Measurements from ENCODE around the gene NT5C3B.
A peak's percentile ranks its signal among the peaks of the same experiment; 100 is the strongest.

NT5C3B gene

DNA sequence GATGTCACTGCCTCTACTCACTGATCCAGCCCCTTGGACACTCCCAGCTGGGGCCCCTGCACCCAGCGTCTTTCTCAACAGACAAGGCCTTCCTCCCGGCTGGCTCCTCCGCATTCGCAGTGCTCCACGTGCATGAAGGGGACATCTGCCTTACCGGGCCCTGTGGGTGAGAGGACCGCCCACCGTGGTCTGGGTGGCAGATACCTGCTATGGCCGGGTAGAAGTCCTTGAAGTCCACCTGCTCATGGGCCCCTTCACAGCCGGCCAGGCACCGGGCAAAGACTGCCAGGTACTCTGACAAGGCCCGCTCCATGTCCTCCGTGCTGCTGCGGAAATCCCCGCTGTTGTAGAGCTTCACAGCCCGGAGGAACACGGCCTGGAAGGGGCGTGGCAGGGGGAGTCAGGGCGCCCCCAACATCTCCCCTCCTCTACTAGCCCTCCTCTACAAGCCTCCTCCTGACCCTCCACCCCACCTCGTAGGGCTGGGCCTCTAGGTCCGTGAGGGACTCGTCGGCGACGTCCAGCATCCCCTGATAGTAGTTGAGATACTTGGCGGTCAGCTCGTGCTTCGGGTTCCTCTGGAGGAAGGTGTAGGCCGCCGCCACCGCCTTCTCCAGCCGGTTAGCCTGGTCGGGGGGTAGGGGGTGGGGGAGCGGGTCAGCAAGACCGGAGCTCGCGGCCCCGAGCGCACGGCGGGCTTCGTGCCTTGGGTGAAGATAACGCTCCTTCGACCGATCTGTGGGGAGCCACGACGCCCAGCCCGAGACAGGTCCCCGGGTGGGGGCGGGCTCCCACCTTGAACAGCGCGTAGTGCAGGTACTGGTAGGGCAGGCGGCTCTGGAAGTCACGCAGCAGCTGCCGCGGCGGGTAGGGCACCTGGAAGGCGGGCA is 25.1 kb downstream of the NT5C3B start:
- no peak for DNase-seq (ENCODE audit: low read depth)

DNA sequence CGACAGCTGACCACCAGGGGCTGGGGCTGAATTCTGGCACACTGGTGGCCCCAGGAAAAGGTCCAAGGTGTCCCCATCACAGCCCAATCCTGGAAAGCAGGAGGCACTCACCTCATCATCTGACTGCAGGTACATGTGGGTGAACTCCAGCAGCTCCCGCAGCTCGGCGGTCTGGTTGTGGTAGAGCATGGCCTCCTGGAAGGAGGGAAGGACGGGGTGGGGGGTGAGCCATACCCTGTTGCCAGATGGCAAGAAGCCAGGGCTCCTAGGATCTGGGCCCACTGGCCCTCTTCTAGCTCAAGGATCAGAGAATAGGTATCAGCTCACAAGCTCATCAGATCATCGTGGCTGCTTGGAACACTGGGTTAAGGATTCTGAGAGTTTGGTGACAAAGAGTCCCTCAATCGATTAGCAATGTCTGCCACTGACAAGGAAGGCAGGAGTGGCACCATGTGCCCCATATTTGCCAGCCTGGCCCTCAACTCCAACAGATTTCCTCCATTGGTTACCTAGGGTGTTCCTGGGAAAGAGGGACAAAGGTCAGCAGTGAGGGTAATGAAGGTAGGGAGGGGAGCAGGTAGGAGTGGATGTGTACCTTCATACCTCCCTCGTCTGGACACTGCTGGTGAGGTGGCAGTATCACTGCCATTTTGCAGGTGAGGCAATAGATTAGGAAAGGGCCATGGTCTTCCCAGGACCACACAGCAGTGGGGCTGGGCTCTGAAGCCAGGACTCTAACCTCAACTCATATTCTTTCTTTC is 29.2 kb downstream of the NT5C3B start:
- DNase-seq (ENCODE audit: low read depth): no peak

DNA sequence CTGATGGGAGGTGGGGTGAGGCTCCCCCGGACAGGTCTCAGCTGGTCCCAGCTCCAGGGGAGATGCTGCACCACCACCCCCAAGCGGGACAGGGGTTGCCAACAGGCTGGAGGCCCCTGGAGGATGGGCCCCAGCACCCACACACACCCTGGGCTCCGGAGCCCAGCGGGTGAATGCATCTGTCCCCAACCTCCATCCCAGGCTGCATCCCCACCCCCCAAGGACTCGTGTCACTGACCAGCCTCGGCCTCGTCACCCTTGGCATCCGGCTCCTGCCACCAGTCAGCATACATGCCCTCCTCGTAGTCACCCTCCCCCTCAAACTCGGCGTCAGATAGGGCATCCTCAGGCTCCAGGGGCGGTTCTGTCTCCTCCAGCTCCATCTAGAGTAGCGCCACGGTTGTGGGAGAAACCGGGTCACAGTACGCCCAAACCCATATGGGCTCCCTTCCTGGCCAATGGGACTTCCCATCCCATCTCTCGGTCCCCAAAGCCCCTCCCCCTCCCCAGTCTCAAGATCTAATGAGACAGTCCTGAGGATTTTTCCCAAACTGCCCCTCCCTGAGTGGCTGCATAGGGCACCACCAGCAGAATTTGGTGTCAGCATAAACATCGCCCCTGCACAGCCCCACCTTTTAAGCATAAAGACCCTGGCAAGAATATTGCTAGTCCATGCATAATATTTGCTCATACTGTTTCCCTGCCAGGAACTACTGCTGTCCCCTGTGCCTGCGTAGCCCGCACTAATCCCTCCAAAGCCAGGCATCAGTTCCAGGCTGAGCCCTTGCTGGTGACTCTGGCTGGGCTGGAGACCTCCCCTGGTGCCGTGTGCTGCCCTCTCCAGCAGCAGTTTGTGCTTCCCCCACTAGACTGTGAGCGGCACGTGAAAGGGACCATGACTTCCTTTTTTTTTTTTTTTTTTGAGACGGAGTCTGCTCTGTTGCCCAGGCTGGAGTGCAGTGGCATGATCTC is 32.7 kb downstream of the NT5C3B start:
- no peak for DNase-seq (ENCODE audit: low read depth)

DNA sequence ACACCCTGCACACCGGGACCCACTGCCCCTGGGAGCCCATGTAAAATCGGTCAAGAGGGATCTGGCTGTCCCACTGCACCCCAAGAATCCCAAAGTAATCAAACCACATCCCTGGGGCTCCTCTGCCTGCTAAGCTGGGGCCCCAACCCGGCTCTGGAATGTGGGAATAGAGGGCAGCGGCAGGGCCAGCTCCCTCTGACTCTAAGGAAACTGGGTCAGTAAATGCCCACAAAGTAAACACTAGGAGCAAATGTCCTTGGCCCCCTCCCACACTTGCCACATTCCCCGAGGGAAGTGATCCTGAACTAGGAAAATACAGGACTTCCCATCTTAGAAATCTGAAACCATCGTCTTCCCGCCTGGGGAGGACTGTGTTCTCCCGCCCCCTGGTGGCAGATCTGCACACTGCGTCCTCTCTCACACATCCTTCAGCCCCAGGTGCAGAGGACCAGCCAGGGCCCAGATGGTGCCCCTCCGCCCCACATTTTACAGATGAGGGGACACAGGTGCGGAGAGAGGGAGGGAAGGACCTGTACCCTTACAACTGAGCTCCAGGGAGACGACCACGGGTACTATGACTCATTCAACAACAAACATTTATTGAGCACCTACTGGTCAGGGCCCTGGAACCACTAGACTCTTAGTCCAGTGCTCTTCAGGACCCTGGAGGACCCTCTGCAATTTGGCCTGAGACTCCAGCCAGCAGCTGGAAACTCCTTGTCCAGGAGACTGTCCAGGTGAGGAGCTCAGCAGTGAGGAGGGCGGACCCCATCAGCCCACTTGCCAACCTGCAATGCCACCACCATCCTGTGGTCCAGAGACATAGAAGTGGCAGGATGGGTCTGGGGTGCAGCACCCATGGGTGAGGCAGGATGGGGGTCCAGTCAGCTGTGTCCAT is 34.4 kb downstream of the NT5C3B start:
- peak; percentile 64 for DNase-seq (ENCODE audit: low read depth)

DNA sequence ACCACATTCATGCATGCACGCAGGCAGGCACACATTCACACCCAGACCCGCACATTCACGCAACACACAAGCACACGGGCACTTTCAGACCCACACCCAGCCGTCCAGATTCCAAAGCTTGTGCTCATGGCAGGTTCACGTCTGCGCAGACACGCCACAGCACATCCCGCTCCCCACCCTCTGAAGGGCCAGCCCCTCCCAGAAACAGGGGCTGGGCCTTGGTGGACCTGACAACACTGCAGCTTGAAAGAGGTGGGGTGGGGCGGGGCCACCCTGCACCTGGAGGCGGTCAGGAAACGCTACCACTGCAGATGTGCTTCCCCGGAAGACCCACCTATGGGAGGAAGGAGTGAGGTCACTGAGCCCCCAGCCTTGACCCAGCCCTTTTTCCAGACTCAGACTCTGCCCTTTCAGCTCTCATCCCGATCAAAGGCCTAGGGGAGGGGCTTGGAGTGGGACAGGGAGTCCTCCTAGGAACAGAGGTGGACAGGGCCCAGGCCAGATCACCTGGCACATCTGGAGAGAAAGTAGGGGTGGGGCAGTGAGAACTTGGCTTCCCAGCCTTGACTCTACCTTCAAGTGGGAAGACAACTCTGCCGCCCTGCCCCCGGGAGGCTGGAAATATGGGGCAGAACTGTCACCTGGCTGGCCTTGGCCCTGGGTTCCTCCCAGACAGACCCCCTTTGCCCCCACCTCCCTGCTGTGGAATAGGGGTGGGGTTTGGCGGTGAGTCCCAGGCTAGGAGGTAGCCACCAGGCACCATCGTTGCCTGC is 35.2 kb downstream of the NT5C3B start:
- no peak for DNase-seq (ENCODE audit: low read depth)

DNA sequence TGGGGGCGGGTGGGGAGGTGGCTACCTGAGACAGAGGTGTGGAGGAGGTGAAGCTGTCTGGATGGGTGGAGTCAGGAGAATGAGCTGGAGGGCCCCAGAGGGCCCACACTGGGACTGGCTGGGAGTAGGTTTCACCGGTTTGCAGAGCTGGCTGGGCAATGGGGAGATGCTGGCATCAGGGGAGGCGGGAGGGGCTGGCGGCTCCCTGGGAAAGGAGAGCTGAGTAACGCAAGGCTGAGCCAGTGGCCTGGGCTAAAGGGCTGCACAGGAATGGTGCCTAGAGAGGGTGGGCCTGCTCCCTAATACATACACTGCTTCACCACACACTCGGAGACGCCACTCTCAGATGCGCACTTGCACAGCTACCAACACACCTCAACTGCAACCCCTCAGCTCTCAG is 36.7 kb downstream of the NT5C3B start:
- DNase-seq (ENCODE audit: low read depth): no peak

DNA sequence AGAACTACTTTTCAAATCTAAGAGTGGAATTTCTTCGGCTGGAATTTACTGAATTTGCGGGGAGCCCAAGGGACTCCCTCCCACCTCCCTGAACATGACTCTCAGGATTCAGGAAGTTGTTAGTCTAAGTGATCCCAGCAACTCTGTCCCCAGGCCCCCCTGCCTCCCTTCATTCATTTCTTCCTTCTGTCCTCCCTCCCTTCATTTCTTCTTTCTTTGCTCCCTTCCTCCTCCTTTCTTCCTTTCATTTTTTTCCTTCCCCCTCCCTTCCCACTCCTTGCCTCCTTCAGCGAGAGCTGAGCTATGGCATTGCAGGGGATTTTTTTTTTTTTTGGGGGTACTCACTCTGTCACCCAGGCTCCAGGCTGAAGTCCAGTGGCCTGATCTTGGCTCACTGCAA is 38.7 kb downstream of the NT5C3B start:
- no peak for DNase-seq (ENCODE audit: low read depth)

DNA sequence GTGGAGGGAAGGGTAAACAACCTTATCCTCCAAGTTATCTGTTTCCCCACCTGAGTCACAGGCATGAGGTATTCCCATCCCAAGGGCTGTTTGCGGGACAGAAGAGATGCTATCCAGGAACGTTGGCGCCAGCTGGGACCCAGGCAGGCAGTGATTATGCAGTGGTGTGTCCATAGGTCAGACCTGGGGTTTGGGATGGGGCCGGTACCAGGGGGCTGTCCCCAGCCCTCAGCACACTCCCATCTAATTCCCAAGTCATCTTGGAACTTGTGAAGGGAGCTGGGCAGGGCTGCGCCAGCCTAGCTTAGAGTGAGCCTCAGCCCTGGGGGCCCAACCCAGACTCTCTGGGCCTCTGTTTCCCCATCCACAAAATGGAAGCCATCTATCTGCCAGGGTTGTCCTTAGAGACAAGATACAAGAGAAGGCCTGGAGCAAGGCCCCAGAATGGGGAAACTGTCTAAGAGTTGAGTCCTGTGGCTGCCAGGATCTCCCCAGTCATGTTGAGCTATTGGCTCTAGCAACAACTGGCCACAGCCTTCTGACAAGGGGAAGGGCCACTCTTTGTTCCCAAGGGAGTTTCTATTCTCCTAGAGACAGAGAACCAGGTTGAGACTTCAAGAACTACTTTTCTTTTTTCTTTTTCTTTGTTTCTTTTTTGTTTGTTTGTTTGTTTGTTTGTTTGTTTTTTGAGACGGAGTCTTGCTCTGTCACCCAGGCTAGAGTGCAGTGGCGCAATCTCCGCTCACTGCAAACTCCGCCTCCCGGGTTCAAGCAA is 39.7 kb downstream of the NT5C3B start:
- DNase-seq (ENCODE audit: low read depth): no peak

DNA sequence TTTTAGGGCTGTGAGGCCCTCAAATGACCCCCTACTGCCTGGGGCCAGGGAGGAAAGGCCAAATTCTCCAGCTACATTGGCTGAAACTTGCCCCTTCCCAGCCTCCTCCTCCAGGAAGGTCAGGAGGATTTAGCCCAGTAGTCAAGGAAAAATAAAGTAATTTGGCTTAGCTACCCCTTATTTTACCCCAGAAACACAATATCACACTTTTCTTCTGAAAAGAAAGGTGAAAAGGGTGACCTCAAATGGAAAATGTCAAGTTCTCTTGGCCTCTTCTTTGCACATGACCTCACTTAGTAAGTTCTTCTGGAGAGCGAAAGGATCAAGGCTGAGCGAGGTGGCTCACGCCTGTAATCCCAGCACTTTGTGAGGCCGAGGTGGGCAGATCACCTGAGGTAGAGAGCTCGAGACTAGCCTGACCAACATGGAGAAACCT is 41.5 kb downstream of the NT5C3B start:
- DNase-seq (ENCODE audit: low read depth): no peak

DNA sequence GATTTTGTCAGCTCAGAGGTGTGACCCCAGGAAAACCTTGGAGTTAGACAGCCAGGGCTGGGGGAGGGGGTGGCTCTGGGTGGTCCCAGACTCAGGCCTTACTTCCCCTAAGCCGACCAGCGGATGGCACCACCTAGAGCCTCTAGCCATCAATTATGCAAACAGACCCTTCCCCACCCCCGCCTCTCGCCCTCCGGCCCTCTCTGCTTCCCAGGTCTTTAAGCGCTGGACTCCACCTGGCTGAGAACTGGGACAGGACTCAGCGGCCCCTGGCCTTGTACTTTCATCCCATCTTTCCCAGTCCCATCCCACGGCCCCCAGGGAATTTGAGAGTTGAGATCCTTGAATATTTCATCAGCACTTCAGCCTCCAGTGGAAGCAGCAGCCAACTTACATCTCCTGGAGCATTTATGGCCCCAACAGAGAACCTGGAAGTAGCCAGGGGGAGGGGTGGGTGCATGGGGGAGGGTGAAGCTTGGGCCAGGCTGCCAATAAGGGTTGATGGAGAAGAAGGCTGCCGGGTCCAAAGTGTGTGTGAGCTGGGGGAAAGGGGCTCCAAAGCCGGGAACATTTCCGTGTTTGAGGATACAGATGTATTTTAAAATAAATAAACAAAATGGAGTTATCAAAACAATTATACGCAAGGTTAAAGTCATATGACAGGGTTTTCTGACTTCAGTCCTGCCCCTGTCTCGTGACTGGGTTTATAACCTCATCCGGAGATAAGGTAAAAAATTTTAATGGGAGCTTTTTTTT is 42.1 kb downstream of the NT5C3B start:
- DNase-seq (ENCODE audit: low read depth): no peak

DNA sequence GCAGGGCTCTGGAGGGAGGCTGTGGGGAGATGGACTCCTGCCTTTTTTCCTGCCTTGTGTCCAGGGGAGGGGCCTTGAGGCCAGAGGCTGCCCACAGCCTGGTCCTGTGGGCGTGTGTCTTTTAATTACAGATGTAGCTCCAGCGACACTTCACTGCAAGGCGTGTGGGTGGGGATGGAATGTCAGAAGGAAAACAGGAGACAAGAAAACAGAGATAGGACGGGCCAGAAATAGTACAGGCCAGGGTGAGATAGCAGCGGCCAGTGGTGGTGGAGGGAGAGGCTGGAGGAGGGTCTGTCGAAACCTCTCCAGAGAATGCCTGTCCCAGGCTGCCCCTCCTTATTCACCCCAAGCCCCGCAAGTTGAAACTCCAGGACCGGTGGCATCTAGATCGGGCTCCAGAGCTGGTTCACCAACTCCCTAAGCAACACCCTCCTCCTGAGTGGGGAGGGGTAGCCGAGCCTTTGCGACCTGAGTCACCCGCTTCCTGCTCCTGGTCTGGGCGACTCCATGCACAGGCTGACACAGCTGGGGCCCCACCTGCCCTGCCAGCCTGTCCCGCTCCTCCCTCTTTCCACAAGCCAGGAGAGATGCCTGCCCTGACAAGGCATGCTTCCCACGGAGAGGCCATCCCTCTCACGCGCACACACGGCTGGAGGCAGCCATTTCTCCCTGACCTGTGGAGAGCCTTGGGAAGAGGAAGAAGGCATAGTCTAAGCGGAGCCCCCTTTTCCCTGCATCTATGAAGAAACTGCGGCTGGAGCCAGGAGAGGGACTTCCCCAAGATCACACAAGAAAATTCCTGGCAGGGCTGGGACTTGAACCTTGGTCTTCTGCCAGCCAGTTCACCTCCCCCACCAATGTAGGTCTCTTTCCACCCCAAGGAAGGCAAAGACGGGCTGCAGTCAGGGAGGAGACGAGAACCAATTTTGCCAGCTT is 42.9 kb downstream of the NT5C3B start:
- DNase-seq (ENCODE audit: low read depth): no peak

DNA sequence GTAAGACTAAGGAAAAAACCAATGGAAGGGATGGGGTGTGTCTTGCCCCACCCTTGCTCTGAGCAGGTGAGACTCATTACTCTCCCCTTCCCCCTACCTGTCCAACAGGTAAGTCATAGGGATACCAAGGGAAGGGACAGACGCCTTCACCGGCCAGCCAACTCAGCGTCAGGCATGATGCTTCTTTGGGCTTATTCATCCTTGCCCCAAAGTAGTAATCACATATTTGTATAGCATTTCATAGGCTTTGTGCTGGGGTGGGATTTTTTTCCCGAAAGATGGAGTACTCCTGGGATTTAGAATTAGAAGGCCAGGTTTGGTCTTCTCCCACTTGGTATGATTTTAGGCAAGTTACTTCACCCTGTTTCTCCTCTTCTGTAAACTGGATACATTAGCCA is 49.0 kb downstream of the NT5C3B start:
- DNase-seq (ENCODE audit: low read depth): no peak

DNA sequence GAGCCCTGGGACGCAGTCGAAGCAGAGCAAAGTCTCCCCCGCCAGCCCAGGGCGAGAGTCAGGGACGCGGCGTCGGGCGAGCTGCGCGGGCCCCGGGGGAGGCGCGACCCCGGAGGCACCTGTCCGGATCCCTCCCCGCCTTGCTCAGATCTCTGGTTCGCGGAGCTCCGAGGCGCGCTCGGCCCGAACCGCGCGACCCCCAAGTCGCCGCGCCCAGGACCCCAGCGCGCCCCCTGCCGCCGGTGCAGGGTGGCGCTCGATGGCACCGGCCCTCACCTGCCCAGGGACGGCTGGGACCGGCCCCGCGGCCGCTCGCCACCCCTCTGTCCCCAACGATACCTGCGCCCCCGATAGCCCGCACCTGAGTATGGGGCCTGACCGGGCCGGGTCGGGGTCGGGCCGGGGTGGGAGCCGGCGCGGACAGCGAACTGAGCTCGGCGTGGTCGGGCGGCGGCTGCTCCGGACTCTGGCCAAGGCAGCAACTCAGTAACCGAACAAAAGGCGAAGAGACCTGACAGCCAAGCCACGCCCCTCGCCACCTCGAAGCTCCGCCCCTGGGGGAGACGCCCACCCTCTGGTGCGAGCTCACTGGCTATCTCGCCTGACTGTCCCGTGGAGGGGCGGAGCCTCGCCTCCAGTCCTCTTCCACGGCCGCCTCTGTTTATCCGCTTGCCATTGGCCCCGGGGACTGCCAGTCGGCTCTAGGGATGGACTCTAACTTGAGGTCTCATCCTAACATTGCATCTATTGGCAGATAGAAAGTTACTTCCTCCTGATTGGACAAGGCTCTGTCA is 49.6 kb downstream of the NT5C3B start, which contains the start of gene JUP:
Gene JUP (minus strand): TSS at position 485 of the 794 bp plus-strand sequence. CDS start 14,857 bp downstream, outside the sequence.
- peak; percentile 91 for DNase-seq (ENCODE audit: low read depth)

DNA sequence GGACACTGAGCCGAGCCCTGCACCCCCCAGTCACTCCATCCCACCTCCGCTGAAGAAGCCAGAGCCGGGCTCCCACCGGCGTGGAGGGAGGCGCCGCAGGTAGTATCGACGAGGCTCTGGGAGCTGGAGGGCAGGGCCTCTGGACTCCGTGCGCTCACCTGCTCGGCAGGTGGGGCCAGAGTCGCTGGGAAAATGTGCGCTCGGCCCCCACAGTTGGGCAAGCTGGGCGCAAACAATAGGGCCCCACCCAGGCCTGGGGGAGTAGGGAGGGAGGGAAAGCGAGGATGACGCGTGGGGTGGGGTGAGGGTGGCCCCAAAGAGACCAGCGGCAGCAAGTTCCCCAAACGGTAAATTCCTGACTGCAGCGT is 50.2 kb downstream of the NT5C3B start:
- no peak for DNase-seq (ENCODE audit: low read depth)

DNA sequence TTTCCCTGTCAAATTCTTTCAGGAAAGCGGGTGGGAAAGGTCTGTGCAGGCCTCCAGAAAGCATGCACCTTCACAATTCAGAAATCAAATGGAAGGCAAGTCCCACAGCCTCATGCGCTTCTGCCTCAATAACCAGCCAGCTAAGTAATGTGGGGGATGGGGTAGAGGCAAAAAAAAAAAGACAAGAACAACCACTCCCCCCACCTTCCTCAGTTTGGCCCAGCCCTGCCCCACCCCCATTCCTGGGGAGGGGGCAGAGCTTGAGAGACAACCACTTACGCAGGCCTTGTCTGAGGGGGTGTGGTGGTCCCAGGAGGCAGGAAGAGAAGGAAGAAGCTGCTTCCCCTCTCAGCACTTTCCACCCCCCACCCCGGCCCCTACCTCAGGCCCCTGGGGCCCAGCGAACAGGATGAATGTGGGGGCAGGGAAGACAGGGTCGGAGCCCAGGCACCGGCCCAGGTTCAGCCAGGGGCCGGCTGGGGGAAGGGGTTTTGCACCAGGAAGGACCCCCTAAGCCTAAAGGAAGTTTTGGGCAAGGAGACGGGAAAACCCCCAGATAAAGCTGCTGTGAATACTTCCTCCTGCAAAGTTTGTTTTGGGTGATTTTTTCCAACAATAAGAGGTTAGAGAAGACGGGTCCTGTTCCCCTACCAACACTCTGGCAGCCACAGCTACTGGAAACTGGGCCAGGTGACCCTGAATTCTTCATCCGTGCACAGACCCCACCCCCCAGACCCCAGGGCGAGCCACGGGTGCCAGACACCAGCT is 50.8 kb downstream of the NT5C3B start:
- DNase-seq (ENCODE audit: low read depth): no peak

DNA sequence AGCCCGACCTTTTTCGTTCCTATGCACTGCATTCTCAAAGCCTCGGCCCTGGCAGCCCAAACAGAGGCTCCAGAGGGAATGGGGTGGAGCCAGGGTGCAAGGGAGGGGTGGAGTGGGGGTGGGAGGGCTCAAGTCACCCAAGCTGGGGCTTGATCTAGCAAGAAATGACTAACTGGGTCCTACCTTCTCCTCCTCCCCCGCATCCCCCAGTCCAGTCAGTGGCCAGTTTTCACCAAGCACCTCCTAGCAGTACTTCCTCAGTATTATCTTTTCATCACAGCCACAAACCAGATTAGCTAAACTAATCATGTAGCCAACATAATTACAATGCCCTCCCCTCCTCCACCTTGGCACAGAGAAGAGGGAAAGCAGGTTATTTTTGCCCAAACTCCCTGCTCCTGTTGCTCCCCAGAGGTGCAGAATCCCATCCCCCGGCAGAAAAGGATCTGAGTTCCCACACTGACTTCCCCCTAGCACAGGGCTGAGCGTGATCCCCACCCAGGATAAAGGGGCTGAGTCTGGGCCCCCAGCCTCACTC is 51.8 kb downstream of the NT5C3B start:
- DNase-seq (ENCODE audit: low read depth): no peak

Measured in activated T-cell treated with anti-CD3 and anti-CD28 coated beads for 48 hours (primary cell).